GM12878 (cell line): ENCODE measurements around the gene MAD1L1. TPM values are rescaled to one million over a fixed set of nuclear protein-coding genes. Genes with fewer than 3 reads are reported as not detected.

Source experiments
- ATAC-seq: fragments of 200-7000 bp; cut with Tn5 transposase; 3 replicates; pipeline ENCODE4 v1.9.1; 2020; ENCODE audit warnings: mild to moderate bottlenecking, moderate library complexity
- BruUV-seq: library from RNA; stranded (reverse); fragments of 400-500 nt; replicated peaks from 2 replicates; lab custom pipeline; 2021; lab: Mats Ljungman, UMichigan
- CTCF ChIA-PET: fragments of 300-600 bp; sonication (Branson Sonifier 250); formaldehyde crosslinking; extraction: SDS; loops from one replicate; lab custom pipeline; 2021; ENCODE audit warnings: inconsistent platforms; lab: Yijun Ruan, JAX
- POLR2A ChIA-PET: fragments of 350-600 bp; formaldehyde crosslinking; extraction: SDS; loops from one replicate; lab custom pipeline; 2021; ENCODE audit warnings: inconsistent platforms; lab: Charles Lee
- RAD21 ChIA-PET: fragments of 300-600 bp; sonication (Branson Sonifier 250); formaldehyde crosslinking; loops from one replicate; lab custom pipeline; 2023; ENCODE audit warnings: antibody characterized with exemption; ENCODE audit not compliant: unreplicated experiment; lab: Charles Lee
- SMC1A ChIA-PET: fragments of 300-600 bp; sonication (Branson Sonifier 250); formaldehyde crosslinking; loops from one replicate; lab custom pipeline; 2023; ENCODE audit not compliant: unreplicated experiment, uncharacterized antibody; lab: Charles Lee
- DNase-seq: peaks from one replicate; pipeline ENCODE4 v3.0.0-alpha.2; 2011; ENCODE audit warnings: low read depth, low spot score
- FAIRE-seq: peaks from 3 replicates; lab custom pipeline; 2011; peaks lifted over from hg19 to GRCh38; lab: Jason Lieb, UNC
- H2AFZ ChIP-seq: 2 replicates; pipeline ENCODE4 v1.6.0; 2011; ENCODE audit warnings: low read depth, low read length, control low read depth; ENCODE audit not compliant: control insufficient read depth
- H3K27ac ChIP-seq: 2 replicates; pipeline ENCODE4 v1.5.1; 2011; ENCODE audit warnings: control low read depth; ENCODE audit not compliant: control insufficient read depth, insufficient read depth
- H3K27me3 ChIP-seq, 2 experiments: replicated peaks in 1 of 2; 2 replicates each; pipeline versions ENCODE4 v1.6.0 to v1.6.1; 2011; ENCODE audit warnings: low read length in 1 of 2; ENCODE audit not compliant: control insufficient read depth in 2 of 2, insufficient read depth in 2 of 2
- H3K36me3 ChIP-seq, 2 experiments: 2 replicates each; pipeline ENCODE4 v1.5.1; 2011; ENCODE audit warnings: low read length in 1 of 2; ENCODE audit not compliant: control insufficient read depth in 2 of 2, insufficient read depth in 2 of 2
- H3K4me1 ChIP-seq: 2 replicates; pipeline ENCODE4 v1.6.1; 2011; ENCODE audit warnings: mild to moderate bottlenecking, low read length, moderate library complexity, mixed read lengths; ENCODE audit not compliant: control insufficient read depth, insufficient read depth
- H3K4me2 ChIP-seq: 2 replicates; pipeline ENCODE4 v1.6.0; 2011; ENCODE audit warnings: control low read depth; ENCODE audit not compliant: control insufficient read depth, insufficient read depth
- H3K4me3 ChIP-seq: fragments of 200-600 bp; sonication (generic); 2 replicates; pipeline ENCODE4 v1.5.1; 2016
- H3K79me2 ChIP-seq: 2 replicates; pipeline ENCODE4 v1.6.0; 2011; ENCODE audit warnings: low read length; ENCODE audit not compliant: control insufficient read depth, insufficient read depth
- H3K9ac ChIP-seq: 2 replicates; pipeline ENCODE4 v1.8.0; 2011; ENCODE audit warnings: low read length, control low read depth, mixed read lengths; ENCODE audit not compliant: control insufficient read depth, insufficient read depth
- H3K9me3 ChIP-seq: replicated peaks from 3 replicates; pipeline ENCODE4 v1.5.1; 2011; ENCODE audit warnings: mild to moderate bottlenecking, low read length; ENCODE audit not compliant: control insufficient read depth, insufficient read depth
- H4K20me1 ChIP-seq: 2 replicates; pipeline ENCODE4 v1.6.0; 2011; ENCODE audit not compliant: control insufficient read depth, insufficient read depth
- BHLHE40 ChIP-seq, 2 experiments: fragments of 450-650 bp in 1 of 2; IDR thresholded peaks; 2 replicates each; pipeline ENCODE4 v1.6.1; 2011 to 2017; ENCODE audit warnings: low read depth in 2 of 2, borderline replicate concordance in 1 of 2, improper control_type of control experiment in 1 of 2, low read length in 1 of 2, mild to moderate bottlenecking in 1 of 2
- CBX5 ChIP-seq: sonication (generic); IDR thresholded peaks from 2 replicates; pipeline ENCODE4 v1.6.1; 2016; ENCODE audit warnings: low read depth, moderate library complexity, mild to moderate bottlenecking, inconsistent platforms
- EED ChIP-seq: sonication (generic); IDR thresholded peaks from 2 replicates; pipeline ENCODE4 v1.6.1; 2016; ENCODE audit warnings: antibody characterized with exemption, low read depth
- JUND ChIP-seq: IDR thresholded peaks from 2 replicates; pipeline ENCODE4 v1.6.1; 2012; ENCODE audit warnings: low read depth, mild to moderate bottlenecking, low read length, improper control_type of control experiment, moderate library complexity
- NFYA ChIP-seq: IDR thresholded peaks from 2 replicates; pipeline ENCODE4 v1.6.1; 2011; ENCODE audit warnings: low read depth, mild to moderate bottlenecking, low read length, improper control_type of control experiment, borderline replicate concordance
- NR2C2 ChIP-seq: IDR thresholded peaks from 2 replicates; pipeline ENCODE4 v1.6.1; 2011; ENCODE audit warnings: borderline replicate concordance, low read depth; ENCODE audit not compliant: control insufficient read depth, insufficient read length
- NRF1 ChIP-seq: conservative IDR thresholded peaks from 2 replicates; pipeline ENCODE4 v1.6.1; 2011; ENCODE audit warnings: mild to moderate bottlenecking, low read depth, low read length, improper control_type of control experiment
- PAX5 ChIP-seq: IDR thresholded peaks from 2 replicates; pipeline ENCODE4 v1.6.1; 2011; ENCODE audit warnings: low read depth, low read length, borderline replicate concordance
- PKNOX1 ChIP-seq: fragments of 450-650 bp; IDR thresholded peaks from 2 replicates; pipeline ENCODE4 v1.6.1; 2016; ENCODE audit warnings: mild to moderate bottlenecking
- TCF3 ChIP-seq: IDR thresholded peaks from 2 replicates; pipeline ENCODE4 v1.6.1; 2012; ENCODE audit warnings: low read depth, mild to moderate bottlenecking, low read length, borderline replicate concordance; ENCODE audit not compliant: insufficient read depth
- ZNF207 ChIP-seq: fragments of 450-650 bp; IDR thresholded peaks from 2 replicates; pipeline ENCODE4 v1.6.1; 2014; ENCODE audit warnings: antibody characterized with exemption, mild to moderate bottlenecking, borderline replicate concordance
- WGBS: methylation state at CpG from one replicate; pipeline ENCODE4 v1.1.6; 2016; ENCODE audit warnings: low lambda C conversion rate; ENCODE audit not compliant: insufficient replicate concordance, insufficient coverage; ENCODE audit errors: missing lambda C conversion rate; 5-methylcytosine and 5-hydroxymethylcytosine counted together
- in situ Hi-C: fragments of 300-500 bp; cut with MboI; formaldehyde crosslinking; loops from 9 replicates; pipeline ENCODE4 v1.14.3; 2018; ENCODE audit warnings: mixed read lengths
- intact Hi-C: fragments of 100-400 bp; cut with micrococcal nuclease; formaldehyde crosslinking; loops from one replicate; pipeline ENCODE4 v1.14.2; 2022; ENCODE audit not compliant: unreplicated experiment
- polyA plus RNA-seq, 11 experiments: library from polyadenylated mRNA; depleted of rRNA in 4 of 11; unstranded in 6 of 11; stranded (reverse) in 5 of 11; fragments of >200 nt; fragmentation: Nextera tagmentation in 4 of 11; fragmentation: Illumina TruSeq in 1 of 11; extraction: Ambion mirVana in 4 of 11; extraction: Trizol in 1 of 11; gene quantifications; 1 replicate in 1 of 11; 2 replicates in 10 of 11; pipeline versions ENCODE4 v1.2.1 to v1.2.3, GENCODE V29; 2011 to 2016; ENCODE audit warnings: inconsistent platforms in 2 of 11, missing spikeins in 2 of 11, low read depth in 1 of 11
- total RNA-seq, 4 experiments: library from RNA; depleted of rRNA in 3 of 4; stranded (reverse); fragments of >200 nt in 3 of 4; fragmentation: Illumina TruSeq in 1 of 4; extraction: Trizol in 1 of 4; gene quantifications; 2 replicates each; pipeline versions ENCODE4 v1.2.1 to v1.2.3, GENCODE V29; 2013 to 2021
- TF ChIP-seq, protein P1 (sequence below): fragments of 150-350 bp; IDR thresholded peaks from 2 replicates; pipeline ENCODE4 v1.6.1; 2014; ENCODE audit warnings: mild to moderate bottlenecking, low read depth, low read length

Gene MAD1L1
- total and polyA plus RNA-seq, 10 of the 15 experiments (the other 5 are each of a cell fraction or from before 2014, with no cell fraction given), result 2.2 to 76.8 (median 38.3) TPM

- DNase-seq, result no peak
- intact Hi-C loops (no loop called here), in situ Hi-C loops (no loop called here)
- ChIA-PET CTCF (interaction anchor here (1.6 kb wide), 1 partner anchor 359 kb away, joined by 3 read pairs; no protein-coding TSS in a partner anchor), SMC1A (no interaction called here)
- H3K27ac ChIP-seq, result no peak overlapping the region
- no peak for FAIRE-seq
- no peak overlapping the region for H3K4me3 ChIP-seq
- no TSS peak for BruUV-seq
- no peaks in the 10 kb centered on the region for H3K27me3 ChIP-seq
- H3K4me2 ChIP-seq, result no peak overlapping the region
- H3K9me3 ChIP-seq, result no peaks in the 10 kb centered on the region
- ATAC-seq, result no peak
- TF ChIP-seq ZNF207 (no peak), NRF1 (no peak), NR2C2 (no peak)
- TF ChIP-seq, all 136 proteins: peak for 0
- Histone ChIP-seq H2AFZ (no peak overlapping the region), H3K9ac (no peak overlapping the region), H3K79me2 (no peaks in the 10 kb centered on the region), H4K20me1 (no peaks in the 10 kb centered on the region), H3K36me3 (no peaks in the 10 kb centered on the region; a peak in 2 of 4 replicates), H3K4me1 (no peaks in the 10 kb centered on the region)
- WGBS, result 90% methylated on average over 33 of the region's 33 CpGs
- RAD21 ChIA-PET, result no interaction called here
- POLR2A ChIA-PET, result no interaction called here
These were observed 382.4 kb downstream of the MAD1L1 start for GRCh38 chr7:1850111-1850975.

GRCh38 chr7:1849351-1850041, 383.2 kb downstream of the MAD1L1 start:
- Histone ChIP-seq H3K4me3 (no peak overlapping the region), H3K9me3 (no peaks in the 10 kb centered on the region), H3K9ac (no peak overlapping the region), H2AFZ (no peak overlapping the region), H3K27ac (no peak overlapping the region), H3K27me3 (no peaks in the 10 kb centered on the region), H3K4me1 (no peaks in the 10 kb centered on the region), H3K36me3 (peaks cover 0 to under 1% of the 10 kb centered on the region in 2 experiments; a peak in 2 of 4 replicates), H4K20me1 (no peaks in the 10 kb centered on the region), H3K79me2 (no peaks in the 10 kb centered on the region), H3K4me2 (no peak overlapping the region)
- POLR2A ChIA-PET, result no interaction called here
- WGBS, result 90% methylated on average over 27 of the region's 35 CpGs
- ATAC-seq, result no peak
- CTCF ChIA-PET, result interaction anchor here (1.6 kb wide), 1 partner anchor 360 kb away, joined by 3 read pairs; no protein-coding TSS in a partner anchor
- RAD21 ChIA-PET, result no interaction called here
- no peak for FAIRE-seq
- DNase-seq, result no peak
- in situ Hi-C loops, result no loop called here
- BruUV-seq, result no TSS peak
- intact Hi-C loops, result no loop called here
- SMC1A ChIA-PET, result no interaction called here
- no peak for TF ChIP-seq PAX5
- TF ChIP-seq NFYA, result no peak
- no peak for TF ChIP-seq JUND
- TF ChIP-seq PKNOX1, result no peak
- TF ChIP-seq CBX5, result no peak
- TF ChIP-seq, protein P1, sequence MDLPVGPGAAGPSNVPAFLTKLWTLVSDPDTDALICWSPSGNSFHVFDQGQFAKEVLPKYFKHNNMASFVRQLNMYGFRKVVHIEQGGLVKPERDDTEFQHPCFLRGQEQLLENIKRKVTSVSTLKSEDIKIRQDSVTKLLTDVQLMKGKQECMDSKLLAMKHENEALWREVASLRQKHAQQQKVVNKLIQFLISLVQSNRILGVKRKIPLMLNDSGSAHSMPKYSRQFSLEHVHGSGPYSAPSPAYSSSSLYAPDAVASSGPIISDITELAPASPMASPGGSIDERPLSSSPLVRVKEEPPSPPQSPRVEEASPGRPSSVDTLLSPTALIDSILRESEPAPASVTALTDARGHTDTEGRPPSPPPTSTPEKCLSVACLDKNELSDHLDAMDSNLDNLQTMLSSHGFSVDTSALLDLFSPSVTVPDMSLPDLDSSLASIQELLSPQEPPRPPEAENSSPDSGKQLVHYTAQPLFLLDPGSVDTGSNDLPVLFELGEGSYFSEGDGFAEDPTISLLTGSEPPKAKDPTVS, result no peak
- TF ChIP-seq EED, result no peak
- no peak for TF ChIP-seq TCF3
- no peak for TF ChIP-seq BHLHE40 (IDR thresholded peaks at IDR 0.05; ENCODE audit: borderline replicate concordance in 1 of 2, low read depth in 2 of 2, low read length in 1 of 2)
